HG03175 (cell line): ENCODE results near the gene C3orf20.

Experiments used
- ATAC-seq: cut with Tn5 transposase; IDR thresholded peaks from one replicate; pipeline ENCODE4 v1.9.1; 2021; ENCODE audit warnings: mild to moderate bottlenecking, moderate library complexity; ENCODE audit not compliant: unreplicated experiment

The C3orf20 gene

DNA sequence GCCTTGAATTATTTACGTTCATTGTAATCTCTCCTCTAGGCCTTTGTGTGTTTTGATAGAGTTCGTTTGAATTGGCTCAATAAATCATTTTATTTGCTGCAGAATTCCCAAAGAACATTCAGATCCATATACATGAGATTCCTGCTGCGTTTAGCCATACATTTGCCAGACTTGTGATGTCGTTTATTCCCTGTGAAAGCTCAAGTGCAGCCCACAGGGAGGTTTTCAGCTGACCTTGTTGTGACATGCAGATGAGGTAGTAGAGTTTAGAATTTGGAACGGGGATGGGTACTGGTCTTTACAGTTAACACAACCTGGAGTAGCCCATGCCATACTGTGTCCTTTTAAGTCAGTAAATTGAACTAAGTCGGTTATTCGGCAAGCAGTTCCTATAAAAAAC is at the start of gene C3orf20:
TSS of gene C3orf20 (plus strand) at position 301 of the 400 bp plus-strand sequence. CDS start 7,573 bp downstream, outside the sequence.
- no peak for ATAC-seq

DNA sequence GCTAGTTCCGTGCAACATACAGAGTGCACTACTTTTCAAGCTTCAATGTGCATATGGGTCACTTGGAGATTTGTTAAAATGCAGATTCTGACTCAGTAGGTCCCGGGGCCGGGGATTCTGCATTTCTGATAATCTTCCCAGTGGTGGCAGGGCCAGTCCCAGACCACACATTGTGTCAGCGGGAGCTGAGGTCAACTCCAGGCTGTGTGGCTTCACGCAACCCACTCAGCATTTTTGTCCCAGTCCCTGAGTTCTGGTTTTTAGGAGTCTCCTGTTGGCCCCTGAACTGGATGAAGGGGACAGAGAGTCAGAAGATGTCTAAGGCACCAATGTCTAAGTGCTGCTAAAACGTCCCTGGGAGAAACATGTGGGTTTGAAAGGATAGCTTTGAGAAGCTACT is 49.5 kb upstream of the C3orf20 start:
- no peak for ATAC-seq

DNA sequence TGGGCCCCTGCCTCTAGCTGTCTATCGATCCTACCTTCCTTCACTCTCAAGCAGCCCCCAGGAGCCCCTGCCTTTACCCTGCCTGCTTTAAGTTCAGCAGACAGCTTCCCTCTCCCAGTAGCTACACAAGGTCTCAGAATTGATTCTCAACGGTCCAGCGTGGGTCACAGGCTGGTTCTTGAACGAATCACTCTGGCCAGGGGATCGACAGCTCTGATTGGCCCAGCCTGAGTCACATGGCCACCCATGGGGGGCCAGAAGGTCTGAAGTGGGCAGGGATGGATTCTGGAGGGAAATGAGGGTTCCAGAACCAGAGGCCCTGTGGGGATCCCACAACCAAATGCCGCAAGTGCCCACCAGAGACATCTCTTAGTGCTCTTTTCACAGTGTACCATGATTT is 47.1 kb upstream of the C3orf20 start:
- no peak for ATAC-seq

DNA sequence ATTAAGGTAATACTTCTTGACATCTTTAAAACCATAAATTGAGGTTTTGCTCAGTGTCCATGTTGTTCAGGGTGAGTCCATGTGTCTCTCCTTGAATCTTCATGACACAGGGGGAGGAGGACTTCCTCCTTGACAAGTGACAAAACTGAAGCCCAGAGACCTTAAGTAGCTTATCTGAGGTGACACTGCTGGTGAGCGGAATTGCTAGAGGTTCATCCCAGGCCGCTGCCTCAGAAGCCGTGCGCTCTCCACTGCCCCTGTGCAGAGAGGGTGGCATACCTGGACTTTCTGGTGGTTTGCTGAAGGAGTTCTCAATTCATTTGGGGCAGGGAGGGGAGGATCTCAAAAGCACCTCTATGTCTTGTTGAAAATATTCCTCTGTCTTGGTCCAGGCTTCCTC is 46.5 kb upstream of the C3orf20 start:
- ATAC-seq = no peak

DNA sequence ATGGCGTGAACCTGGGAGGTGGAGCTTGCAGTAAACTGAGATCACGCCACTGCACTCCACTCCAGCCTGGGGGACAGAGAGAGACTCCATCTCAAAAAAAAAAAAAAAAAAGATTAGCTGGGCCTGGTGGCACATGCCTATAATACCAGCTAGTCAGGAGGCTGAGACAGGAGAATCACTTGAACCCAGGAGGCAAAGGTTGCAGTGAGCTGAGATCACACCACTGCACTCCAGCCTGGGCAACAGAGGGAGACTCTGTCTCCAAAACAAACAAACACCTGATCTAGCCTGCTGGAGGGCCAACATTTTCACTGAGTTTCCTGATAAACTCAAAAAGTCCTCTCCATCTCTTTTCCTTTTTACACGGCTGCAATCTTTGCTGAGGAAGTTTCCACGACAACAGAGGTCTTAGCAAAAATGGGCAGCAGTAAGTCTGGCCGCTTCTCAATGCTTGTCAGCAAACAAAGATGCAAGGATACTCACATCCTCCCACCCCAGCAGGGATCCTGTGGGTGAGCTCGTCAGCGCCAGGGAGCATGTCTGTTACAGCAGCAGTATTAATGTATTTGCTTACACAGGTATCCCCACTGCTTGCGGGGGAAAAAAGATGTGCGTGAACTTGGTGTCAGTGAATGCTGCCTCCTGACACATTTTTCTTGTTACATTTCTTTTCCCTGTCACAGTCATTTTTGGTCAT is 44.4 kb upstream of the C3orf20 start:
- no peak for ATAC-seq

DNA sequence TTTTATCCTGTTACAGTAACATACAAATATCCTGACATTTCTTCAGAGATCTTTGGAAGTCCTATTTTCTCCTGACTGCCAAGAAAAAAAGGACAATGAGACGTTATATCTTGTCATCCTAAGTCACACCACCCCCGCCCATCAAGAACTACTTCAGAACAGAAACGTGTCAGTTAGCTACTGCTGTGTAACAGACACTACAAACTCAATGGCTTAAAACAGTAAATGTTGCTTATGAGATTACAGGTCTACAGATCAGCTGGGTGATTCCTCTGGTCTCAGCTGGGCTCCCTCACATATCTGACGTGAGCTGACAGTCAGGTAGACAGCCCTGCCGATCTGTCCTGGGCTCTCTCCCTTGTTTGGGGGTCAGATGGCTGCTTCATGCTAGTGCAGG is 43.8 kb upstream of the C3orf20 start:
- ATAC-seq = no peak

DNA sequence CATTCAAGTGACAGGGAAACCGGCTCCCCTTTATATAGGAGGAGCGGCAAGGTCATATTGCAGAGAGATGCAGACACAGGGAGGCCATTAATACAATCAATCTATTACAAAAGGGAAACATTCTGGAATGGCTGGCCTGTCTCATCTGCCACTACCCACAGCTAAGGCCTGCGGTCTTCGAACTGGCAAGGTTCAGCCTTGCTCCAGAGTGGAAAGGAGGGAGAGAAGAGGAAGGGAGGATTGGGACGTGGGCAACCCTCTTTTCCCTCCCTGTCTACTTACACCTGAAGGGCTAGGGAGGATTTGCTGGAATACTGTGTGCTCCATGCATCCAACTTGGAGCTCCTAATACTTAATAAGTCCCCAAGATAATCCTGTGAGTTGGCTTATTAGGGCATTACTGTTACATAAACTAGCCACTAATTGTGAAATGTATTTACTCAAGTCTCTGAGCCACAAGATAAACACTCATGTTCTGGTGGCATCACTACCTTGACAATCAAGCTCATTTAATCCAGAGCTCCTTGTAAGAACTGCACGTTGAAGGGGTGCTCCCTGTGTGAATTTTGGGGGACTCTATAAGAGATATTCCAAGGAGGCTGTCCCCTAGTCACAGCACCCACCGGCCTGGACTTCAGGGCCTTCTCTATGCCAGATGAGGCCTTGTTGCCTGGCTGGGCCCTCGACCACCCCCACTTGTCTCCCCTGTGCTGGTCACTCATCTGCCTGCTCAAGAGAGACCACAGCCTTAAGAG is 43.1 kb upstream of the C3orf20 start:
- no peak for ATAC-seq

DNA sequence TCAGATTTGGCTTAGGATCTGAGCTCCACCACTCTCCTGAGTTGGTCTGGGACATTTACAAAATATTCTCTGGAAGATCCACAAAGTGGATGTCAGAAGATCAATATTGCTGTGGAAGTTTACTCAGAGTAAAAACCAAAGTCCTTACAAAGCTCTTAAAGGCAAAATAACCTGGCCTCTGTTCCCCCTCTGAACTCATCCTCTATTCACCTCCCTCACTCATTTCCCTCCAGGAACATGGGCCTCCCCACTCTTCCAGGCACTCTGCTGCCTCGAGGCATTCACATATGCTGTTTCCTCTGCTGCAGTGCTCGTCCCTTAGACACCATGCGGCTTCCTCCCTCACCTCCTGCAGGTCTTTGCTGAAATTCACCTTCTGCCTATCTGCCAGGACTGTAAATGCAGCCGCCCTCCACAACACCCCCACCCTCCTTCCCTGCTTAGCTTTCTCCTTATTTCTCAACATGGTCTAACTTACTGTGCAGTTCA is 42.5 kb upstream of the C3orf20 start:
- ATAC-seq = no peak

DNA sequence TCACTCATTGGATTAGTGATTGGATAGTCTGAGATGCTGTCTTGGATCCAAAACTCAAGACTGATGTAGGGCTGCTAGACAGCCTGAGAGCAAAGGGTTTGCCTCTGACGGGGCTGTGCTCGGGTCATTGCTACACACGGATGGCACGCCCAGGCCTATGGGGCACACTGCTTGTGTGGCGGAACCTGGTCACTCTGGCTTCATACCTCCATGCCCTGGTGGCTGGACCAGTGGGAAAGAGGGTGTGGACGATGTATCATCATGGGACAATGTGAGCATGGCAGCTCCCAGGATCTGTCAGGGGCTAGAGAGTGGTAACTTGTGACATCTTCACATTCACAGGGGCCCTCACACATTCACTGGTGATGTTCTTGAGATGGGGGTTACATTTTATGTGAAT is 41.5 kb upstream of the C3orf20 start:
- ATAC-seq = no peak

DNA sequence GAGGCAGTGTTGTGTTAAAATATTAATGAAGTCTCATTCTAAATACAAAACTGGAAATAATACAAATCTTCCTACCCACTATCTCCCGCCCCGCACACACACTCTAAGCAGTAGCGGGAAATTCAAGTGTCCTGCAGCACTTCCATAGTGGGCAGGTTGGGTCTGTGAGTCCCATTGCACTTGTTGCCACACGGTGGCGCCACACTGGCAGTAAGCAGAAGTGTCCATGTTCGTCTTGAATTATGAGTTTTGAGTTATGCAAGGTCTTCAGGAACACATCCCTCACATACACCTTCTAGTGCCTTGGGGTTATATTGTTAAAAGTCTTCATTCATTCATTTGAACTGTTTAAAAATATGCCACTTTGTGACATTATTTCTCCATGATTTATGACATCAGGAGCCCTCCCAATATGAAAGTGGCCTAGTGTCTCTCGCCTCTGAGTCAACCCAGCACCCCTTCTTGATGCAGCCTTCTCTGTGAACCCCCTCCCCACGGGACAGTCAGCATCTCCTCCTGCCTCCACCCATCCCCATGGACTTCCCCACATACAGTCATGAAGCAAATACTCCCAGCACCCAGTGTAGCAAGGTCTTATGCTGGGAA is 41.0 kb upstream of the C3orf20 start:
- ATAC-seq = no peak

DNA sequence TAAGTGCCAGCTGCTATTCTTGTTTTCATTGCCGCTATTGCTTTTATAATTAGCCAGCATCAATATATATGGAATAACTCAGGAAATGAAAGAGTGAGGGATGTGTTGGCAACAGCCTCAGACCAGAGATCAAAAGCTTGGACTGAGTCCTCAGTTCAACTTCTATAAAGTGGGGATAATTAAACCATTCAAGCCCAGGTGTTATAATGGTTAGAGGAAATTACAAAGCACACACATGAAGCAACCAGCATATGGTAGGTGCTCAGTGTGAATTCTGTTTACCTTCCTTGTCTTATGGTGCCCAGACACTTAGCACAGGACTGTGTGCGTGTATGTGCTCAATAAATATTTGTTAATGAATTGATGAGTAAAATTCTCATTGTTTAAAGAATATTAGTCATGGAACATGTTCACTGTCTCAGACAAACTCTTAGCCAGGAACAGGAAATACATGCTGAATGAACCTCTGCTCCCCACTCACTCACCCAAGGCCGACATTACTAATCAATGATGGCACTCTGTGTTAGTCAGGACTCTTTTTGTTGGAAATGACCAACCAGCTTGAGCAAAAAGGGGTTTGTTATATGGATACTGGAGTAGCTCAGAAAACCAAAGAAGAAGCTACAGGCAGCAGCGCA is 40.1 kb upstream of the C3orf20 start:
- ATAC-seq = no peak

DNA sequence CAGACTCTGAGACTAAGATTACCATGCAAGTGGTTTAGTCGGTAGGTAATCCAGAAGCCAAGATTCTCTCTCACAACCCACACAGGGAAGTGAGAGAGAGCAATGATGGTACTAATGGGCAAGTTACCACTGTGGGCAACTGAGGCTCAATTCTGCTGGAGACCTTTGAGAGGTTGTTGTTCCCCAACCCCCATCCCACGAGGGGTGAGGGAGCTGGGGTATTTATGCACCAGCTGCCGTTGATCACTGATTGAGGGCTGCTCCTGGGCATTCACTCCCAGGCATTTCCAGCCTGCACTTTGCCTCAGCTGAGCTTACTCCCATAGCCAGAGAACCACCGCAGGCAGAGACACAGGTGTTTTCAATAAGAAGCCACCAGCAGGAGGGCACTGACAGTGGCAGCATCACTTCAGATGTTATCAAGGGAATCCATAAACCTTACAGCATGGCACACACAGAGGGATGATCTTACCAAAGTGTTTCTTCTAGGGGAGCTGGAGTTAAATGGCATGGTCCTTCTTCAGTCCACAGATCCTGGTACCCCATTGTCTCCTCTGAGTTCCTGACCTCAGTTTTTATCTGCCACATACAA is 38.3 kb upstream of the C3orf20 start:
- no peak for ATAC-seq

DNA sequence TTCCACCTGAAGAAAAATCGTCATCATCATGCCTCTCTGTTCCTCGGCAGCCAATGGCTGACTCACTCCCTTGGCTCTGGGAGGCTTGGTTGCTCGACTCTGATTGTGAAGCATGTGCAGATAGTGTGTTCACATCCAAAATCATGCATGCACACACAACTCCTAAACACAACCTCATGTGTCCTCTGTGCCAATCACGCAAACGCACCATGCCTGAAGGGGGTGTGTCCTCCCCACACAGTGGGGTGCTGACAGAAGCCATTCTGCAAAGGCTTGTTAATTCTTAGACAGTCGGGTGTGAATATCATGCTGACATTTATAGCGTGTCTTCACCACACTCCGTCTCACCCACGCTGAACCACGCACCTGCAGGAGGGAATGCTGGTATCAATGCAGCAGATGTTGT is 34.8 kb upstream of the C3orf20 start:
- ATAC-seq = no peak

DNA sequence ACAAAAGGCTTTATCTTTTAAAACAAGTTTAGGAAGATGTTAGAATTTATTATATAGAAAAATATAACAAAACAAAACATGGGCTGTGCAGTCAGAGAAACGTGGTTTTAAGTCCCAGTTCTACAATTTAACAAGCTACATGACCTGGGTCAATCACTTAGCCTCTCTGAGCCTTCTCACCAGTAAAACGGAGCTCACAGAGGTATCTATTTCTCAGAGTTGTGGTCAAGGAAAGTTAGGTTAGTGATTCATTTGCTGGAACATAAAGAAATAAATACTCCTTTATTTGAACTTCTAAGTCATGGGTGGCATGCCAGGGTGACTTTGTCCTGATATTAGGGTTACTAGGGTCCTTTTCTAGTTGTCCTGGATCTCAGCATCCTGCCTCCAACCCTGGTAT is 34.2 kb upstream of the C3orf20 start:
- no peak for ATAC-seq

DNA sequence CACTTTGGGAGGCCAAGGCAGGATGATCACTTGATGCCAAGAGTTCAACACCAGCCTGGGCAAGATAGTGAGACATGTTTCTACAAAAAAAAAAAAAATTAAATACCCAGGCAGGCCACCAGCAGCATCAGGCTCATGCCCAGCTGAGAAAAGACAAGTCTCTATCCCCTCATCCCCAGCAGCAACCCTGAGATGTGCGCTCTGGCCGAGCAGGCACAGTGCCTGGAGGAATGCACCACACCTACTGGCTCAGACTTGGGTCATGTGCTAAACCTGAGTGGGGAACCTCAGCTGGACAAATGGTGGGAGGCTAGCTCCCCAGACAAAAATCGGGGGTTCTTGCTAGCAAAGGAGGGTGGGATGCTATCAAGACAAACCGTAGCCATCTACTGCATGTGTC is 33.6 kb upstream of the C3orf20 start:
- no peak for ATAC-seq

DNA sequence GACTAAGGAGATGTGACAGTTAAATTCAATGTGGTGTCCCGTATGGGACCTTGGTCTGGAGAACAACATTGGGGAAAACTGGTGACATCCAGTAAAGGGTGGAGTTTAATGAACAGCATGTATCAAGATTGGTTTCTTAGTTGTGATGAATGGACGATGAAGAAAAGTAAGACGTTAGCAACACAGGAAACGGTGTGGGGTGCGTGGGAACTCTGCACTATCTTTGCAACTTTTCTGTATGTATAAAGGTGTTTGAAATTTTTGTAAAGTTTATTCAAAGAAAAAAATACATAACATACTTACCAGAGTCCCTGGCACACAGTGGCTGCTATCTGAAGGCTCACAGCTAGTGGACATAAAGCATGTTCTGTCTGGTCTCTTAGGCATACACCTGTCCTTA is 29.5 kb upstream of the C3orf20 start:
- no peak for ATAC-seq

DNA sequence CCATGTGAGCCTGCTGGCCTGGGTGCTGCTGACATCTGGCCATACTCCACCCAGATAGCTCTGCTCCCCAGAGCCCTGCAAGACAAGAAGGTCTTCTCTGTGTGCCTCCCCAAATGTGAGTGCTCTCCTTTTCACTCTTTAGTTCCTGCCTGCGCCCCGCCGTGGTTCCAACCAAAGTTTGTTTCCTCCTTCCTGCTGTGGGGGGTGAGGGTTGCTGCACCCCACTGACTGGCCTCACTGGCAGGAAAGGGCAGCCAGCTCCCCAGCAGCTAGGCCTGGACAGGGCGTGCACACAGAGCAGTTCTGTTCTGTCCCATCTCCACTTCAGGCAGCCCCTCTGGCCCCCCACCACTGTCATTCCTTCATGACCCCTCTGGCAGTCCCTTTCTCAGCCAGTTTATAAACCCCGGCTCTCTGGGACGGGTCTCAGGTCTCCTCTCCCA is 28.8 kb upstream of the C3orf20 start:
- no peak for ATAC-seq

DNA sequence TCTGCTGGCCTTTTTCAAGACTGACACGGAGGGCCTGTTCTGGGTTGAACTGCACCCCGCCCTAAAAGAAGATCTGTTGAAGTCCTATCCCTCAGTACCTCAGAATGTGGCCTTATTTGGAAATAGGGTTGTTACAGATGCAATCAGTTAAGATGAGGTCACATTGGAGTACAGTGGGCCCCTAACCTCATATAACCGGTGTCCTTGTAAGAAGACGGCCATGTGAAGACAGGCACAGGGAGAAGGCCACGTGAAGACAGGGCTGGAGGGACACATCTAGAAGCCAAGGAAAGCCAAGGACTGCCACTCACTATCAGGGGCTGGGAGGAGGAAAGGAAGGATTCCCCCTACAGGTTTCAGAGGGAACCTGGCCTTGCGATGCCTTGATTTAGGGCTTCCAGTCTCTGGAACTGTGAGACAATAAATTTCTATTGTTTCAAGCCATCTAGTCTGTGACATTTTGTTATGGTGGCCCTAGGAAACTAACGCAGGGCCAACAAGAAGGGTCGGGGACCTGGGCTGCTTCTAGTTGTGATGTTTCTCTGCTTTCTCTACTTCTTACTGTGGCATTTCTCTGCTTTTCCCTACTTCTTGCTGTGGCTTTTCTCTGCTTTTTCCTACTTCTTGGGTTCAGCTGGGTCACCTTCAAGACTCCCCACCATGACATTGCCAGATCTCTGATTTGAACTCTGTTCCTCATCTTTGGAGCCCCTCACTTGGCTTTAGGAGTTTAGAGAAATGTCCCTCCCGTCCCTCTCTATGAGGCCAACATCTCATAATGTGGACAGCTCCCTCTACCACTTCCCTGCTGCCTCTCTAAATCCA is 28.1 kb upstream of the C3orf20 start:
- ATAC-seq = no peak

DNA sequence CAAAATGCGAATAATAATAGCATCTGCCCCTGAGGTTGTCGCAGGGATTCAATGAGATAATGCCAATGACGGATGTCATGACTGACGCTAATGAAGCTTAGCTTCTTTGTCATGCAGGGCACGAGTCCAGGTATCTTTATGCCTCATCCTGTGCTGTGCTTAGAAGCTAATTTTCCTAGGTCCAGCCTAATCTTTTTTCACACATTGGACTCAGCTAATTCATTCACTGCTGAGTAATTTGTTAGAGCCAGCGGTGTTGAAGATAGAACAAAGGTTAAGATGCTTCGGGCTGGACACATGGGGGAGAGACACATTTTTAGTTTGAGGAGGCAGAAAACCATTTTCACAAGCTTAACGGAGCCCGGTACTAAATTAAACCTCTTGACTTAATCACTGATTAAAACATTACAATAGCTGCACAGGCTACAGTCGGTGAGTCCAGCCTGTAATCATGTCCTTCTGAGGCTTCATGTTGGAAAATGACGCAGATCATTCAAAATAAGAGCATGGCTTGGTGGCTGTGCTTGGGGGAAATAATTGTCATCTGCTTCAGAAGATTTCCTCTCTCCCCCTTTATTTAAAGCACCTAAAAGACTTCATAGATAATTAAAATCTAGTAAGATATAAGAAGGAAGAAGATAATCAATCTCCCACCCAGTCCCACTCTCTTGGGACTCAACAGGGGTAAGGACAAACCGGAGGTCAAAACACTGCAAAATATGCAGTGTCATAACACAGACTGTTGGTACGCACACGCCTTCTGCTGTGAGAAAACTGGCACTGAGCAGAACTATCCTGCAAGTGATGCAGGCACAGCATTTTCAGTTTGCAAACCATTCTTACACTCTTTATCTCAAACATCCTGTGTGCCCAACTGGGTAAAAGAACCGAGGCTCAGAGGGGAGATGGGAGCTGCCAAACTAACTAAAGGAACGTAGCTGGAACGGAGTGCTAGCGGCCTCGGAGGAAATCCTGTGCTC is 26.7 kb upstream of the C3orf20 start:
- ATAC-seq = no peak
